Activated CD8-positive, alpha-beta memory T cell treated with anti-CD3 and anti-CD28 coated beads, Interleukin-2, amount 10 ng/mL, durations not matched to agents 7 days and 5 days (primary cell): ENCODE measurements around the gene EHMT2. TPM values are rescaled to one million over a fixed set of nuclear protein-coding genes. Genes with fewer than 3 reads are reported as not detected.
"Not testable (repeated sequence)": the region's sequence is repeated elsewhere in the genome, so short reads cannot be mapped to it uniquely, and the experiment has no call there.

Experiments used
- ATAC-seq: fragments of 150-1000 bp; cut with Tn5 transposase; one replicate; pipeline ENCODE4 v1.10.0; 2021; ENCODE audit warnings: moderate library complexity
- CTCF ChIA-PET: fragments of 350-600 bp; sonication (Branson Sonifier 250); formaldehyde crosslinking; loops from one replicate; lab custom pipeline; 2021; ENCODE audit warnings: antibody characterized with exemption; lab: Charles Lee
- DNase-seq: peaks from one replicate; pipeline ENCODE4 v3.0.0-alpha.2; 2020
- H3K27ac Mint-ChIP-seq: one replicate; pipeline ENCODE4 v1.8.0; 2021; ENCODE audit warnings: mild to moderate bottlenecking, mixed read lengths
- H3K27me3 Mint-ChIP-seq: one replicate; pipeline ENCODE4 v1.8.0; 2021; ENCODE audit warnings: mixed read lengths
- H3K36me3 Mint-ChIP-seq: one replicate; pipeline ENCODE4 v1.8.0; 2021; ENCODE audit warnings: mild to moderate bottlenecking, mixed read lengths
- H3K4me1 Mint-ChIP-seq: one replicate; pipeline ENCODE4 v1.8.0; 2021; ENCODE audit warnings: mixed read lengths
- H3K4me3 Mint-ChIP-seq: one replicate; pipeline ENCODE4 v1.8.0; 2021; ENCODE audit warnings: mild to moderate bottlenecking, moderate library complexity, mixed read lengths
- H3K9me3 Mint-ChIP-seq: one replicate; pipeline ENCODE4 v1.8.0; 2022; ENCODE audit warnings: low read depth, mixed read lengths
- total RNA-seq, 2 experiments: library from RNA; stranded (reverse); gene quantifications; one replicate each; pipeline ENCODE4 v1.2.3, GENCODE V29; 2021

EHMT2 gene
- total RNA-seq, result 10 to 100 TPM; 78.7 to 79.0 TPM

- Mint-ChIP-seq H3K4me1 (peaks cover 51% of the 10 kb centered on the region), H3K27ac (peak within 1 kb of the TSS; percentile 95), H3K36me3 (peaks cover 4% of the 10 kb centered on the region), H3K4me3 (peak within 1 kb of the TSS; percentile 93), H3K27me3 (peaks cover 4% of the 10 kb centered on the region), H3K9me3 (no peaks in the 10 kb centered on the region)
- peak; percentile 91 for DNase-seq
- CTCF ChIA-PET, result interaction anchor here (0.9 to 2.3 kb wide), 9 partner anchors 8 to 233 kb away, joined by 3 to 10 read pairs (median 5); partner anchors contain the start of genes ATF6B, GPANK1, NELFE and NEU1
- ATAC-seq, result peak; percentile 78
Measured at GRCh38 chr6:31897612-31898382, at the start of gene EHMT2. Gene EHMT2, minus strand, starts transcription at chr6:31897698. Its CDS starts 21 bp downstream, at chr6:31897677.

- Mint-ChIP-seq H3K36me3 (peaks cover 3% of the 10 kb centered on the region), H3K9me3 (no peaks in the 10 kb centered on the region), H3K27ac (no peak overlapping the region), H3K4me1 (peaks cover 4% of the 10 kb centered on the region), H3K4me3 (no peak overlapping the region), H3K27me3 (peaks cover 19% of the 10 kb centered on the region)
- ATAC-seq, result no peak
- DNase-seq, result no peak
- CTCF ChIA-PET, result no interaction called here
Measured at GRCh38 chr6:31947070-31947675, 49.7 kb upstream of the EHMT2 start.

GRCh38 chr6:31946370-31946885 is 48.9 kb upstream of the EHMT2 start:
- H3K36me3 Mint-ChIP-seq, result peaks cover 3% of the 10 kb centered on the region
- H3K4me1 Mint-ChIP-seq, result peaks cover 4% of the 10 kb centered on the region
- no peak overlapping the region for H3K4me3 Mint-ChIP-seq
- ATAC-seq (no peak), DNase-seq (no peak)
- CTCF ChIA-PET, result interaction anchor here (1.2 kb wide), 1 partner anchor 16 kb away, joined by 3 read pairs; no protein-coding TSS in a partner anchor
- H3K27me3 Mint-ChIP-seq, result peaks cover 21% of the 10 kb centered on the region
- no peaks in the 10 kb centered on the region for H3K9me3 Mint-ChIP-seq
- no peak overlapping the region for H3K27ac Mint-ChIP-seq

GRCh38 chr6:31945507-31946369 is 48.2 kb upstream of the EHMT2 start, which contains the start of gene CFB:
Gene CFB, plus strand, starts transcription at chr6:31946095. Its CDS starts 127 bp downstream, at chr6:31946222.
- H3K27ac Mint-ChIP-seq, result no peak within 1 kb of the TSS
- H3K27me3 Mint-ChIP-seq, result peaks cover 23% of the 10 kb centered on the region
- no peak for ATAC-seq
- no peak for DNase-seq
- no peak within 1 kb of the TSS for H3K4me3 Mint-ChIP-seq
- no peaks in the 10 kb centered on the region for H3K36me3 Mint-ChIP-seq
- CTCF ChIA-PET, result interaction anchor here (1.2 kb wide), 1 partner anchor 15 kb away, joined by 3 read pairs; no protein-coding TSS in a partner anchor
- no peaks in the 10 kb centered on the region for H3K9me3 Mint-ChIP-seq
- peaks cover 4% of the 10 kb centered on the region for H3K4me1 Mint-ChIP-seq

- ATAC-seq (no peak), DNase-seq (no peak)
- Mint-ChIP-seq H3K9me3 (no peaks in the 10 kb centered on the region), H3K4me3 (no peak overlapping the region), H3K4me1 (peaks cover 4% of the 10 kb centered on the region), H3K36me3 (no peaks in the 10 kb centered on the region), H3K27ac (no peak overlapping the region), H3K27me3 (peaks cover 28% of the 10 kb centered on the region)
- CTCF ChIA-PET, result interaction anchor here (1.2 kb wide), 1 partner anchor 14 kb away, joined by 3 read pairs; no protein-coding TSS in a partner anchor
Measured at GRCh38 chr6:31945154-31945506, 47.6 kb upstream of the EHMT2 start.

- H3K4me1 Mint-ChIP-seq, result peaks cover 4% of the 10 kb centered on the region
- H3K9me3 Mint-ChIP-seq, result no peaks in the 10 kb centered on the region
- no peak for ATAC-seq
- H3K4me3 Mint-ChIP-seq, result no peak overlapping the region
- CTCF ChIA-PET, result no interaction called here
- no peak for DNase-seq
- H3K27ac Mint-ChIP-seq, result no peak overlapping the region
- H3K27me3 Mint-ChIP-seq, result peaks cover 28% of the 10 kb centered on the region
- no peaks in the 10 kb centered on the region for H3K36me3 Mint-ChIP-seq
Measured at GRCh38 chr6:31943742-31944141, 46.2 kb upstream of the EHMT2 start.

- ATAC-seq, result no peak
- DNase-seq, result no peak
- CTCF ChIA-PET, result interaction anchor here (3.2 kb wide), 1 partner anchor 12 kb away, joined by 12 read pairs; no protein-coding TSS in a partner anchor
- Mint-ChIP-seq H3K4me3 (no peak overlapping the region), H3K36me3 (no peaks in the 10 kb centered on the region), H3K27me3 (peaks cover 25% of the 10 kb centered on the region), H3K9me3 (no peaks in the 10 kb centered on the region), H3K27ac (no peak overlapping the region), H3K4me1 (peaks cover under 1% of the 10 kb centered on the region)
Measured at GRCh38 chr6:31940256-31940664, 42.8 kb upstream of the EHMT2 start.

- CTCF ChIA-PET, result no interaction called here
- DNase-seq (no peak), ATAC-seq (no peak)
- Mint-ChIP-seq H3K27me3 (peaks cover 10% of the 10 kb centered on the region), H3K36me3 (no peaks in the 10 kb centered on the region), H3K4me3 (no peak overlapping the region), H3K9me3 (no peaks in the 10 kb centered on the region), H3K27ac (no peak overlapping the region), H3K4me1 (no peaks in the 10 kb centered on the region)
Measured at GRCh38 chr6:31935823-31936222, 38.3 kb upstream of the EHMT2 start.

- no peaks in the 10 kb centered on the region for H3K4me1 Mint-ChIP-seq
Measured at GRCh38 chr6:31935021-31935420, 37.5 kb upstream of the EHMT2 start.

GRCh38 chr6:31933537-31933936 is 36.0 kb upstream of the EHMT2 start:
- Mint-ChIP-seq H3K27me3 (peaks cover 4% of the 10 kb centered on the region), H3K9me3 (no peaks in the 10 kb centered on the region), H3K4me3 (no peak overlapping the region), H3K27ac (no peak overlapping the region), H3K4me1 (no peaks in the 10 kb centered on the region), H3K36me3 (no peaks in the 10 kb centered on the region)
- DNase-seq (no peak), ATAC-seq (no peak)
- CTCF ChIA-PET, result no interaction called here

More at GRCh38 chr6:31935021-31935420, 37.5 kb upstream of the EHMT2 start:
- Mint-ChIP-seq H3K36me3 (no peaks in the 10 kb centered on the region), H3K4me3 (no peak overlapping the region), H3K27me3 (peaks cover 4% of the 10 kb centered on the region), H3K9me3 (no peaks in the 10 kb centered on the region), H3K27ac (no peak overlapping the region)
- no peak for ATAC-seq
- no peak for DNase-seq
- CTCF ChIA-PET, result no interaction called here

- H3K36me3 Mint-ChIP-seq, CTCF ChIA-PET, H3K27ac Mint-ChIP-seq, ATAC-seq, H3K9me3 Mint-ChIP-seq, DNase-seq, H3K4me3 Mint-ChIP-seq, H3K27me3 Mint-ChIP-seq, H3K4me1 Mint-ChIP-seq: not testable (repeated sequence)
Measured at GRCh38 chr6:31932137-31932536, 34.6 kb upstream of the EHMT2 start.

- H3K4me3 Mint-ChIP-seq, result no peak overlapping the region
- H3K9me3 Mint-ChIP-seq, result no peaks in the 10 kb centered on the region
- DNase-seq (no peak), ATAC-seq (no peak)
- H3K27ac Mint-ChIP-seq, result no peak overlapping the region
- no peaks in the 10 kb centered on the region for H3K36me3 Mint-ChIP-seq
- CTCF ChIA-PET, result interaction anchor here (0.6 to 0.7 kb wide), 2 partner anchors 15 to 49 kb away, joined by 3 read pairs; partner anchors contain the start of gene CFB
- H3K4me1 Mint-ChIP-seq, result no peaks in the 10 kb centered on the region
- peaks cover 9% of the 10 kb centered on the region for H3K27me3 Mint-ChIP-seq
Measured at GRCh38 chr6:31930962-31931361, 33.5 kb upstream of the EHMT2 start.

- H3K4me3 Mint-ChIP-seq, result no peak overlapping the region
- H3K4me1 Mint-ChIP-seq, result no peaks in the 10 kb centered on the region
- no peak for ATAC-seq
- H3K36me3 Mint-ChIP-seq, result no peaks in the 10 kb centered on the region
- H3K9me3 Mint-ChIP-seq, result no peaks in the 10 kb centered on the region
- DNase-seq, result no peak
- CTCF ChIA-PET, result no interaction called here
- H3K27me3 Mint-ChIP-seq, result peaks cover 5% of the 10 kb centered on the region
- no peak overlapping the region for H3K27ac Mint-ChIP-seq
Measured at GRCh38 chr6:31928672-31928939, 31.1 kb upstream of the EHMT2 start.
